Smooth muscle cell (in vitro differentiated cells): ENCODE data around the gene GINS2. TPM values are rescaled to one million over a fixed set of nuclear protein-coding genes. Genes with fewer than 3 reads are reported as not detected.

ENCODE experiments used
- DNase-seq: peaks from one replicate; lab custom pipeline; 2025; ENCODE audit not compliant: unreplicated experiment; lab: John Stamatoyannopoulos, UW
- H2AFZ ChIP-seq: fragments of 200-600 bp; sonication (generic); 2 replicates; pipeline ENCODE4 v1.6.0; 2016; ENCODE audit warnings: antibody characterized with exemption, low read depth, mild to moderate bottlenecking
- H3F3A ChIP-seq: fragments of 200-600 bp; sonication (generic); 2 replicates; pipeline ENCODE4 v1.6.0; 2017; ENCODE audit warnings: antibody characterized with exemption, low read depth
- H3K27ac ChIP-seq: fragments of 200-600 bp; sonication (generic); 2 replicates; pipeline ENCODE4 v1.5.1; 2016; ENCODE audit warnings: low read depth, mild to moderate bottlenecking
- H3K27me3 ChIP-seq: fragments of 200-600 bp; sonication (generic); 2 replicates; pipeline ENCODE4 v1.6.1; 2016; ENCODE audit warnings: low read depth, mild to moderate bottlenecking
- H3K36me3 ChIP-seq: fragments of 200-600 bp; sonication (generic); 2 replicates; pipeline ENCODE4 v1.5.1; 2016; ENCODE audit warnings: low read depth
- H3K4me1 ChIP-seq: fragments of 200-600 bp; sonication (generic); 2 replicates; pipeline ENCODE4 v1.5.1; 2016; ENCODE audit warnings: low read depth
- H3K4me2 ChIP-seq: fragments of 200-600 bp; sonication (generic); 2 replicates; pipeline ENCODE4 v1.6.0; 2016; ENCODE audit warnings: mild to moderate bottlenecking
- H3K4me3 ChIP-seq: fragments of 200-600 bp; sonication (generic); 2 replicates; pipeline ENCODE4 v1.5.1; 2016; ENCODE audit warnings: mild to moderate bottlenecking
- H3K79me2 ChIP-seq: fragments of 200-600 bp; sonication (generic); 2 replicates; pipeline ENCODE4 v1.6.0; 2016; ENCODE audit warnings: low read depth, mild to moderate bottlenecking
- H3K9ac ChIP-seq: fragments of 200-600 bp; sonication (generic); 2 replicates; pipeline ENCODE4 v1.6.0; 2016; ENCODE audit warnings: low read depth
- H3K9me3 ChIP-seq: fragments of 200-600 bp; sonication (generic); replicated peaks from 2 replicates; pipeline ENCODE4 v1.5.1; 2016; ENCODE audit warnings: low read depth
- H4K20me1 ChIP-seq: fragments of 200-600 bp; sonication (generic); 2 replicates; pipeline ENCODE4 v1.6.0; 2016; ENCODE audit warnings: low read depth
- WGBS: methylation state at CpG from one replicate; pipeline ENCODE4 v1.1.7; 2016; ENCODE audit warnings: low lambda C conversion rate; 5-methylcytosine and 5-hydroxymethylcytosine counted together
- polyA plus RNA-seq: library from polyadenylated mRNA; unstranded; fragments of >200 nt; fragmentation: Nextera tagmentation; extraction: Ambion mirVana; gene quantifications from 2 replicates; pipeline ENCODE4 v1.2.1, GENCODE V29; 2016
- total RNA-seq: library from RNA; depleted of rRNA; stranded (reverse); fragments of >200 nt; gene quantifications from 2 replicates; pipeline ENCODE4 v1.2.3, GENCODE V29; 2014
- TF ChIP-seq, protein P1 (sequence below): fragments of 200-600 bp; sonication (generic); IDR thresholded peaks from 2 replicates; pipeline ENCODE4 v1.5.1; 2017; ENCODE audit warnings: borderline replicate concordance, mild to moderate bottlenecking, antibody characterized with exemption; ENCODE audit not compliant: insufficient read depth, poor library complexity, severe bottlenecking

Gene GINS2
- total and polyA plus RNA-seq, 2 experiments from 2014 or later, result 6.7 to 10.4 TPM

- H3K4me1 ChIP-seq, result no peaks in the 10 kb centered on the region
- H3K79me2 ChIP-seq, result no peaks in the 10 kb centered on the region
- H3K36me3 ChIP-seq, result no peaks in the 10 kb centered on the region
- no peak overlapping the region for H2AFZ ChIP-seq
- no peak overlapping the region for H3K4me3 ChIP-seq
- TF ChIP-seq, protein P1, sequence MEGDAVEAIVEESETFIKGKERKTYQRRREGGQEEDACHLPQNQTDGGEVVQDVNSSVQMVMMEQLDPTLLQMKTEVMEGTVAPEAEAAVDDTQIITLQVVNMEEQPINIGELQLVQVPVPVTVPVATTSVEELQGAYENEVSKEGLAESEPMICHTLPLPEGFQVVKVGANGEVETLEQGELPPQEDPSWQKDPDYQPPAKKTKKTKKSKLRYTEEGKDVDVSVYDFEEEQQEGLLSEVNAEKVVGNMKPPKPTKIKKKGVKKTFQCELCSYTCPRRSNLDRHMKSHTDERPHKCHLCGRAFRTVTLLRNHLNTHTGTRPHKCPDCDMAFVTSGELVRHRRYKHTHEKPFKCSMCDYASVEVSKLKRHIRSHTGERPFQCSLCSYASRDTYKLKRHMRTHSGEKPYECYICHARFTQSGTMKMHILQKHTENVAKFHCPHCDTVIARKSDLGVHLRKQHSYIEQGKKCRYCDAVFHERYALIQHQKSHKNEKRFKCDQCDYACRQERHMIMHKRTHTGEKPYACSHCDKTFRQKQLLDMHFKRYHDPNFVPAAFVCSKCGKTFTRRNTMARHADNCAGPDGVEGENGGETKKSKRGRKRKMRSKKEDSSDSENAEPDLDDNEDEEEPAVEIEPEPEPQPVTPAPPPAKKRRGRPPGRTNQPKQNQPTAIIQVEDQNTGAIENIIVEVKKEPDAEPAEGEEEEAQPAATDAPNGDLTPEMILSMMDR, result no peak
- H3K9ac ChIP-seq, result no peak overlapping the region
- no peak overlapping the region for H3K27ac ChIP-seq
- 44% methylated on average over 7 of the region's 7 CpGs for WGBS
- no peaks in the 10 kb centered on the region for H4K20me1 ChIP-seq
- H3F3A ChIP-seq, result no peaks in the 10 kb centered on the region
- H3K27me3 ChIP-seq, result peaks cover 7% of the 10 kb centered on the region
- DNase-seq, result peak; percentile 20
- H3K4me2 ChIP-seq, result peak overlapping the region; percentile 20
- no peaks in the 10 kb centered on the region for H3K9me3 ChIP-seq
Measured at GRCh38 chr16:85699628-85700027, 10.9 kb upstream of the GINS2 start.

GRCh38 chr16:85698935-85699558 is 10.3 kb upstream of the GINS2 start:
- H3K36me3 ChIP-seq, result no peaks in the 10 kb centered on the region
- H3F3A ChIP-seq, result no peaks in the 10 kb centered on the region
- H3K79me2 ChIP-seq, result no peaks in the 10 kb centered on the region
- no peak for DNase-seq
- H3K4me1 ChIP-seq, result no peaks in the 10 kb centered on the region
- no peak overlapping the region for H2AFZ ChIP-seq
- H4K20me1 ChIP-seq, result no peaks in the 10 kb centered on the region
- H3K9ac ChIP-seq, result no peak overlapping the region
- TF ChIP-seq, protein P1, result no peak
- H3K4me2 ChIP-seq, result no peak overlapping the region
- 69% methylated on average over 11 of the region's 12 CpGs for WGBS
- no peaks in the 10 kb centered on the region for H3K9me3 ChIP-seq
- no peak overlapping the region for H3K4me3 ChIP-seq
- peaks cover 7% of the 10 kb centered on the region for H3K27me3 ChIP-seq
- no peak overlapping the region for H3K27ac ChIP-seq

DNA sequence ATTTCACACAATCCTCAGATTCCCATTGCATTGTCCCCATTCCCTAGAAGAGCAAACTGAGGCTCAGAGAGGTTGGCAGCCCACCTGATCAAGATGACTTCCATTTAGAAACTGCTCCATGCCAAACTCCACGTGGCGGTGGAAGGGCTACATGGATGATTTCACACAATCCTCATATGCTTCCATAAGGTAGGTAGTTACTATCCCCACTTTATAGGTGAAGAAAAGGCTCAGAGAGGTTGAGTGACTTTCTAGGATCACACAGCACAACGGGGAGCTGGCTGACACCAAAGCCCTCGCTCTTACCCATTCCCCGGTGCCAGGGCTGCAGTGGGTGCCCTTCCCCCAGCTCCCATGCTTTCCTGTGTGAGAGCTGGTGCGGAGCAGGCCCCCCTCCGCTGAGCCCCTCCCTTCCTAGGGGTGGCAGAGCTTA is 9.7 kb upstream of the GINS2 start:
- peaks cover 7% of the 10 kb centered on the region for H3K27me3 ChIP-seq
- no peak for DNase-seq
- no peak overlapping the region for H3K9ac ChIP-seq
- H3K36me3 ChIP-seq, result no peaks in the 10 kb centered on the region
- WGBS, result 95% methylated on average over 7 of the region's 7 CpGs
- H3K79me2 ChIP-seq, result no peaks in the 10 kb centered on the region
- H4K20me1 ChIP-seq, result no peaks in the 10 kb centered on the region
- no peak overlapping the region for H2AFZ ChIP-seq
- TF ChIP-seq, protein P1, result no peak
- H3F3A ChIP-seq, result no peaks in the 10 kb centered on the region
- H3K4me2 ChIP-seq, result no peak overlapping the region
- no peak overlapping the region for H3K4me3 ChIP-seq
- no peaks in the 10 kb centered on the region for H3K4me1 ChIP-seq
- no peaks in the 10 kb centered on the region for H3K9me3 ChIP-seq
- H3K27ac ChIP-seq, result no peak overlapping the region

DNA sequence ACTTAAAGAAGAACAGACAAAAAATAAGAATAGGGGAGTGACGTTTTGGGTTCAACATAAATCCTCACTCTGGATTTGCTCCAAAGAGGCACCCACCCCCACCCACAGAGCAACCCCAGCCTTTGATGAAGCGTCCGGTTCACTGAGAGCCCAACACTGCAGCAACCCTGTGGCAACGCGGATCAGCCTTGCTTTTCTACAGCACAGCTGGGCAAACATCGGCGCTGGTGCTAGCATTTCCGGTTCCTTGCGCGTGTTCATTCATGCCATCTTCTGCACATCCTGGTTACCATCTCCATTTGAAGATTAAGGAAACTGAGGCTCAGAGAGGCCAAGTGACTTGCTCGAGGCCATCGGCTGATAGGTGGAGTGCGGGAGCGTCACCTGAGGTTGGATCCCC is 8.7 kb upstream of the GINS2 start:
- peaks cover 7% of the 10 kb centered on the region for H3K27me3 ChIP-seq
- DNase-seq, result no peak
- no peaks in the 10 kb centered on the region for H3K9me3 ChIP-seq
- H3K4me3 ChIP-seq, result no peak overlapping the region
- H3K4me2 ChIP-seq, result no peak overlapping the region
- H3F3A ChIP-seq, result no peaks in the 10 kb centered on the region
- H3K27ac ChIP-seq, result no peak overlapping the region
- H3K4me1 ChIP-seq, result no peaks in the 10 kb centered on the region
- no peak overlapping the region for H2AFZ ChIP-seq
- H3K9ac ChIP-seq, result no peak overlapping the region
- H4K20me1 ChIP-seq, result no peaks in the 10 kb centered on the region
- TF ChIP-seq, protein P1, result no peak
- no peaks in the 10 kb centered on the region for H3K79me2 ChIP-seq
- no peaks in the 10 kb centered on the region for H3K36me3 ChIP-seq
- WGBS, result 93% methylated on average over 14 of the region's 14 CpGs
